Caco-2 (cell line): ENCODE measurements around the gene SPATA18. TPM values are rescaled to one million over a fixed set of nuclear protein-coding genes. Genes with fewer than 3 reads are reported as not detected.

Experiments
- BruUV-seq: library from RNA; stranded (reverse); fragments of 400-500 nt; replicated peaks from 2 replicates; lab custom pipeline; 2021; lab: Mats Ljungman, UMichigan
- CTCF ChIA-PET: fragments of 300-600 bp; sonication (Branson Sonifier 250); formaldehyde crosslinking; loops from one replicate; lab custom pipeline; 2022; ENCODE audit warnings: antibody characterized with exemption; lab: Charles Lee
- POLR2A ChIA-PET: fragments of 300-600 bp; sonication (Branson Sonifier 250); formaldehyde crosslinking; loops from one replicate; lab custom pipeline; 2022; ENCODE audit warnings: antibody characterized with exemption; lab: Charles Lee
- DNase-seq, 2 experiments: peaks; one replicate each; pipeline versions ENCODE4 v3.0.0 to v3.0.0-alpha.2; 2020 to 2022
- H3K27me3 ChIP-seq: replicated peaks from 2 replicates; pipeline ENCODE4 v1.6.0; 2011; ENCODE audit warnings: low read length; ENCODE audit not compliant: control insufficient read depth, insufficient read depth
- H3K36me3 ChIP-seq: 2 replicates; pipeline ENCODE4 v1.5.1; 2011; ENCODE audit warnings: low read length; ENCODE audit not compliant: control insufficient read depth, insufficient read depth
- H3K4me1 ChIP-seq: fragments of 250-450 bp; sonication (Bioruptor Pico); 2 replicates; pipeline ENCODE4 v1.5.1; 2020; ENCODE audit warnings: mild to moderate bottlenecking
- H3K4me3 ChIP-seq: 2 replicates; pipeline ENCODE4 v1.5.1; 2011; ENCODE audit warnings: low read depth, mild to moderate bottlenecking, control low read depth, low read length
- H3K9me3 ChIP-seq: fragments of 250-450 bp; sonication (Bioruptor Pico); 2 replicates; pipeline ENCODE4 v1.5.1; 2020; ENCODE audit warnings: mild to moderate bottlenecking, moderate library complexity
- H3K27ac Mint-ChIP-seq: one replicate; pipeline ENCODE4 v1.8.0; 2022; ENCODE audit warnings: mixed read lengths; ENCODE audit not compliant: unreplicated experiment
- H3K27me3 Mint-ChIP-seq: one replicate; pipeline ENCODE4 v1.8.0; 2022; ENCODE audit warnings: mixed read lengths; ENCODE audit not compliant: insufficient read depth, unreplicated experiment
- H3K36me3 Mint-ChIP-seq: one replicate; pipeline ENCODE4 v1.8.0; 2022; ENCODE audit warnings: mild to moderate bottlenecking, mixed read lengths; ENCODE audit not compliant: insufficient read depth, unreplicated experiment
- H3K4me1 Mint-ChIP-seq: one replicate; pipeline ENCODE4 v1.8.0; 2022; ENCODE audit warnings: low read depth, mixed read lengths; ENCODE audit not compliant: unreplicated experiment
- H3K4me3 Mint-ChIP-seq: one replicate; pipeline ENCODE4 v1.8.0; 2022; ENCODE audit warnings: mild to moderate bottlenecking, moderate library complexity, mixed read lengths; ENCODE audit not compliant: unreplicated experiment
- H3K9me3 Mint-ChIP-seq: one replicate; pipeline ENCODE4 v1.8.0; 2022; ENCODE audit warnings: mixed read lengths; ENCODE audit not compliant: unreplicated experiment
- CTCF ChIP-seq, 2 experiments: fragments of 200-600 bp in 1 of 2; IDR thresholded peaks; 1 replicate in 1 of 2; 2 replicates in 1 of 2; pipeline versions ENCODE4 v1.5.1 to v1.8.0; 2011 to 2022; ENCODE audit warnings: antibody characterized with exemption in 1 of 2, control low read depth in 1 of 2, inconsistent platforms in 1 of 2, low read depth in 1 of 2, low read length in 1 of 2, mild to moderate bottlenecking in 1 of 2, moderate library complexity in 1 of 2; ENCODE audit not compliant: insufficient read depth in 1 of 2, severe bottlenecking in 1 of 2, unreplicated experiment in 1 of 2
- intact Hi-C: fragments of 100-400 bp; cut with micrococcal nuclease; formaldehyde crosslinking; loops from one replicate; pipeline ENCODE4 v1.10.0; 2022; ENCODE audit not compliant: unreplicated experiment
- total RNA-seq: library from RNA; stranded (reverse); gene quantifications from 2 replicates; pipeline ENCODE4 v1.2.3, GENCODE V29; 2022

SPATA18 gene
- total RNA-seq, 1 experiment from 2014 or later = not detected

GRCh38 chr4:52016981-52017380 lies 34.1 kb upstream of the SPATA18 start:
- Histone ChIP-seq H3K27me3 (no peaks in the 10 kb centered on the region), H3K36me3 (no peaks in the 10 kb centered on the region), H3K4me1 (peaks cover 3% of the 10 kb centered on the region; the same call in 1 of the 2 replicates), H3K4me3 (no peak overlapping the region), H3K9me3 (no peaks in the 10 kb centered on the region)
- H3K9me3 Mint-ChIP-seq = no peaks in the 10 kb centered on the region
- intact Hi-C loops = loop anchor here (10.0 kb wide), 1 partner anchor 62 kb away; no protein-coding TSS in a partner anchor
- no peaks in the 10 kb centered on the region for H3K27me3 Mint-ChIP-seq
- no peaks in the 10 kb centered on the region for H3K36me3 Mint-ChIP-seq
- TF ChIP-seq CTCF (IDR thresholded peaks at IDR 0.05; ENCODE audit: insufficient read depth in 1 of 2, low read depth in 1 of 2, low read length in 1 of 2, severe bottlenecking in 1 of 2, unreplicated experiment in 1 of 2) = no peak
- POLR2A ChIA-PET = no interaction called here
- H3K4me1 Mint-ChIP-seq = no peaks in the 10 kb centered on the region
- CTCF ChIA-PET = no interaction called here
- DNase-seq = no peak
- BruUV-seq = no TSS peak
- H3K27ac Mint-ChIP-seq = no peak overlapping the region
- H3K4me3 Mint-ChIP-seq = no peak overlapping the region

GRCh38 chr4:52017814-52018213 lies 33.3 kb upstream of the SPATA18 start:
- ChIA-PET POLR2A (no interaction called here), CTCF (no interaction called here)
- no peaks in the 10 kb centered on the region for H3K4me1 Mint-ChIP-seq
- intact Hi-C loops = loop anchor here (10.0 kb wide), 1 partner anchor 63 kb away; no protein-coding TSS in a partner anchor
- BruUV-seq = no TSS peak
- no peak overlapping the region for H3K4me3 Mint-ChIP-seq
- H3K9me3 Mint-ChIP-seq = no peaks in the 10 kb centered on the region
- Histone ChIP-seq H3K9me3 (no peaks in the 10 kb centered on the region), H3K27me3 (no peaks in the 10 kb centered on the region), H3K4me3 (no peak overlapping the region), H3K36me3 (no peaks in the 10 kb centered on the region), H3K4me1 (peaks cover 3% of the 10 kb centered on the region; the same call in 1 of the 2 replicates)
- H3K27me3 Mint-ChIP-seq = no peaks in the 10 kb centered on the region
- no peak for DNase-seq
- H3K36me3 Mint-ChIP-seq = no peaks in the 10 kb centered on the region
- no peak overlapping the region for H3K27ac Mint-ChIP-seq
- TF ChIP-seq CTCF (IDR thresholded peaks at IDR 0.05; ENCODE audit: insufficient read depth in 1 of 2, low read depth in 1 of 2, low read length in 1 of 2, severe bottlenecking in 1 of 2, unreplicated experiment in 1 of 2) = no peak

DNA sequence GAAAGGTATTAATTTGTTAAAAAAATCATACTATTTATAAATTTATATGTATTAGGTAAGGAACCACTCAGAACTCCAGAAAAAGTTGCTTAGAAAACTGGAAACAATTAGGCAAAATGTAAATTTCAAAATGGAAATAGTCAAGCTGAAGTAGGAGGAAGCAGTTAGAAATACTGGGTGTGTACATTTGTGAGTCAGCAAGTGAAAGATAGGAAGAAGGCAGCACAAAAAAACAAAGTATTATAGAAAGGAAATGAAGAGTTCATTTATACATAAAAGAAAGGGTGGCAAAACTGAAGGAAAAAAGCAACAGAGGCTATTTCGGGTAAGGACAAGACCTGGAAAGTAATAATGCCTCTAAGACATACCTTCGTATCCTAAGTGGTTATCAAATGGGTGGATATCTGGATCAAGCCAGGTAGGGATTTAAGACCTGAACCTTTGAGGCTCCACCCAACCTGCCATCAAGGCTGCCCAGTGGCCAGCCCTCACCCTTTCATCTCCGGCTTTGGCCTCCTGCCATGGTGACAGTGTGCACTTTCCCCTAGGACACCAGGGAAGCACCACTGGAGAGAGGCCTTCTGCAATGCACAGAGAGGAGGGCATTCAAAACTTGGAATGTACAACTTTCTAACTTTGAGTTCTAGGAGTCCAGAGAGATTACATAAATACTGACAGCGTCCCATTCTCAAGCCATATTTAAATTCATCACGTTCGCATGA lies 31.0 kb upstream of the SPATA18 start, which contains the start of gene LRRC66:
Gene LRRC66, minus strand, starts transcription at position 428 of the 722 bp plus-strand sequence. CDS start 2,750 bp downstream, outside the sequence.
- no peaks in the 10 kb centered on the region for H3K36me3 ChIP-seq
- H3K4me1 ChIP-seq = peaks cover 3% of the 10 kb centered on the region; the same call in 1 of the 2 replicates
- no peak within 1 kb of the TSS for H3K27ac Mint-ChIP-seq
- TF ChIP-seq CTCF (IDR thresholded peaks at IDR 0.05; ENCODE audit: insufficient read depth in 1 of 2, low read depth in 1 of 2, low read length in 1 of 2, severe bottlenecking in 1 of 2, unreplicated experiment in 1 of 2) = no peak
- no peaks in the 10 kb centered on the region for H3K36me3 Mint-ChIP-seq
- no peaks in the 10 kb centered on the region for H3K27me3 ChIP-seq
- no peak within 1 kb of the TSS for H3K4me3 Mint-ChIP-seq
- no peak within 1 kb of the TSS for H3K4me3 ChIP-seq
- no TSS peak for BruUV-seq
- H3K4me1 Mint-ChIP-seq = no peaks in the 10 kb centered on the region
- DNase-seq = no peak
- no peaks in the 10 kb centered on the region for H3K27me3 Mint-ChIP-seq
- CTCF ChIA-PET = no interaction called here
- no peaks in the 10 kb centered on the region for H3K9me3 ChIP-seq
- H3K9me3 Mint-ChIP-seq = no peaks in the 10 kb centered on the region
- POLR2A ChIA-PET = no interaction called here
- intact Hi-C loops = loop anchor here (10.0 kb wide), 1 partner anchor 65 kb away; no protein-coding TSS in a partner anchor
